Rectal smooth muscle tissue (tissue), 1 donor: ENCODE measurements around the gene DTNBP1.

ENCODE experiments used
- H3K27ac ChIP-seq: one replicate; pipeline ENCODE4 v1.7.0; 2013; ENCODE audit warnings: low read depth, low read length, inconsistent platforms
- H3K27me3 ChIP-seq: one replicate; pipeline ENCODE4 v1.7.0; 2013; ENCODE audit warnings: low read length; ENCODE audit not compliant: control insufficient read depth, insufficient read depth
- H3K36me3 ChIP-seq: one replicate; pipeline ENCODE4 v1.7.0; 2013; ENCODE audit warnings: low read length; ENCODE audit not compliant: control insufficient read depth, insufficient read depth
- H3K4me1 ChIP-seq: one replicate; pipeline ENCODE4 v1.7.0; 2013; ENCODE audit warnings: low read length; ENCODE audit not compliant: control insufficient read depth, insufficient read depth
- H3K4me3 ChIP-seq: one replicate; pipeline ENCODE4 v1.7.0; 2013; ENCODE audit warnings: low read length
- H3K9ac ChIP-seq: one replicate; pipeline ENCODE4 v1.7.0; 2013; ENCODE audit warnings: low read length

Gene DTNBP1

DNA sequence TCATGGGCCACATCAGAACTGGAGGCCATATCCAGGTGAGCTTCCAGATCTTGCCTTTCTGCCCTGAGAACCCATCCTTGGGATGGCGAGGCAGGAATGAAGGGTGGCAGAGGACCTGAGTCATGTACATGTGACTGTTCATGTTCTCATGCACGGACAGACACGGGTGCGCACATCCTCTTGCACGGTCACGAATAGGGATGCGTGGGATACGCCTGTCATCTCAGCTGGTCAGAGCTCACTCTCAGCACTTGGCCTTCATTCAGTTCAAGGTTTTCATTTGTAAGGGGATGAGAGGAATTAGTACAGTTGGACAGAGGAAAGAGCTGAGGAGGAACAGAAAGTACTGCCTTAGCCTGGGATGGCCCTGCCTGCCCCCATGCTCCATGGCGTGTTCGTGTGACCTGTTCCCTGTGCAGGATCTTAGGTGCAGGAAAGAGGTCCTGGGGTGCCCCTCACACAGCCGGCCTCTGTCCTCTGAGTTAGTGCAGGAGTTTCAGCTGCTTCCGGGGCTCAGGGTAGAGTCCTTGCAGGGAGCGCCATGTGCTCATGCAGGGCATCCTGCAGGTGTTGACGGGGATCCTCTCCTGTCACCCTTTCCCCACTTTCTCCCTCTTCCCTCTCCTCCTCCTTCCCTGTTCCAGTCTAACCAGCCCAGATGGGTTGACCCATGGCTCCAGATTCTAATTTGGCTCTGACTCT is 173.4 kb downstream of the DTNBP1 start:
- Histone ChIP-seq H3K9ac (no peak overlapping the region), H3K36me3 (peaks cover 14% of the 10 kb centered on the region), H3K4me1 (peaks cover 8% of the 10 kb centered on the region), H3K27ac (no peak overlapping the region), H3K4me3 (no peak overlapping the region), H3K27me3 (no peaks in the 10 kb centered on the region)

DNA sequence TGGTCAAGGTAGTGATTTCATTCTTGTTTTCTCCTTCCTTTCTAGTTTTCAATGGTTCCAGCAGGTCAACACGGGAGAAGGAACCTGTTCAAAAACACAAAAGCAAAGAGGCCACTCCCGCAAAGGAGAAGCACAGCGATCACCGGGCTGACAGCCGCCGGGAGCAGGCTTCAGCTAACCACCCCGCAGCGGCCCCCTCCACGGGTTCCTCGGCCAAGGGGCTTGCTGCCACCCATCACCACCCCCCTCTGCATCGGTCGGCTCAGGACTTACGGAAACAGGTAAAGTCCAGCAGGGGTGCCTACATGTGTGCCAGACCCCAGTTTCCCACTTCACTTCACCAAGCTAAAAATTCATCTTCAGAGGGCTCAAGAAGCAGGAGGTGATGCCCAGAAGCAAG is 175.6 kb downstream of the DTNBP1 start:
- Histone ChIP-seq H3K27me3 (no peaks in the 10 kb centered on the region), H3K4me1 (peaks cover 10% of the 10 kb centered on the region), H3K9ac (no peak overlapping the region), H3K4me3 (no peak overlapping the region), H3K36me3 (peaks cover 14% of the 10 kb centered on the region), H3K27ac (no peak overlapping the region)

DNA sequence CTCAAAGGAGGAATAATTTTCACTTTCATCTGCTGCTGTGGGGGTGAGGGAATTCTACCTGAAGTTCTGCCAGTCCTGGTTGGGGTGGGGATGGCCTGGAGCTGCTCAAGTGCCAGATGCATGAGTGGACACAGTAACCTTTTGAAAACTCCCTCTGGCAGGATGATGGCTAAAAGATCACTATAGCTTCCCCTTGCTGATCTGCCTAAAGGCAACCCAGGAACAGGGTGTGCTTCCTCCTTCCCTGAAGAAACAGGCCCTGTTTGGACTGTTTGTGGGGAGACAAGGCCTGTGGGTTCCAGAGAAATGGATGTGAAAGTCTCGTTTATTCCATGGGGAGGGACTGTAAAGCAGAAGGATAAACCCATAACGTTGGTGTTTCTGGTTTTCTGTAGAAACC is 176.9 kb downstream of the DTNBP1 start:
- H3K27me3 ChIP-seq: no peaks in the 10 kb centered on the region
- H3K4me3 ChIP-seq: no peak overlapping the region
- H3K4me1 ChIP-seq: peaks cover 5% of the 10 kb centered on the region
- H3K9ac ChIP-seq: no peak overlapping the region
- no peak overlapping the region for H3K27ac ChIP-seq
- H3K36me3 ChIP-seq: peaks cover 14% of the 10 kb centered on the region

DNA sequence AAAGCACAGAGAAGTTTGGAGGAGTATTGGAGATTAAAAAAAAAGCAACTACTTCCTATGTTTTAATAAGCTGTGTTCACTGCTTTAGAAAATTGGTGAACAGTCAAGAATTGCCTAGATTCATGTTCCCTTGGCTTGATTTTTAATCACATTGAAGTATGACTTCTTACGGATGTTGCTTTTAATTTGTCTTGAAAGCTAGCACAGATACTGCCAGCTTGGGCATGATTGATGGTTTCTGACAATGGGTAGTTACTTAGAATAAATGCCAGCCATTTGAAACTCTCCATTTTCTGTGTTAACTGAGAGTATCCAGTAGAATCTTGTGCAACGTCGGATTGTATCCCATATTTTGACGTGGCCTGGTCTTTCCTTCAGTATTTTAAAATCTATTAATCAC is 178.0 kb downstream of the DTNBP1 start:
- H3K9ac ChIP-seq: no peak overlapping the region
- H3K36me3 ChIP-seq: peaks cover 14% of the 10 kb centered on the region
- H3K27ac ChIP-seq: no peak overlapping the region
- H3K4me3 ChIP-seq: no peak overlapping the region
- peaks cover 5% of the 10 kb centered on the region for H3K4me1 ChIP-seq
- no peaks in the 10 kb centered on the region for H3K27me3 ChIP-seq

DNA sequence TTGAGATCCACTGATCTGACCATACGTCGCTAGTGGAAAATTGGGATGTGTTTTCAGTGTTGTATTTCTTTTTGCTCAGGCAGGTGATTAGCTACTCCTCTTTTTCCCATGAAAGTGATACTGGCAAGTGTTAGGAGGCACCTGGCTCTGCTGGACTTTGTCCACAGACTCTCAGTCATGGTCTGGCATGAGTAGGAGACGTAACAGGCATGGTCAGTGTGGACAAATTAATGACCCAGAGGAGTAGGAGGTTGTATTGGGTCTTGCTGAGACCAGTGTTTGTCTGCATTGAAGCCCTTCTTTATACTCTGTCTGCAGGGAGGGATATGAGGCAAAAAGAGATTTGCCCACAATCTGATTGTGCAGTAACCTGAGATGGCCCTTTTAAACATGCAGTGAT is 178.7 kb downstream of the DTNBP1 start:
- no peak overlapping the region for H3K4me3 ChIP-seq
- no peaks in the 10 kb centered on the region for H3K27me3 ChIP-seq
- H3K4me1 ChIP-seq: peaks cover 5% of the 10 kb centered on the region
- H3K36me3 ChIP-seq: peaks cover 11% of the 10 kb centered on the region
- H3K27ac ChIP-seq: no peak overlapping the region
- H3K9ac ChIP-seq: no peak overlapping the region

DNA sequence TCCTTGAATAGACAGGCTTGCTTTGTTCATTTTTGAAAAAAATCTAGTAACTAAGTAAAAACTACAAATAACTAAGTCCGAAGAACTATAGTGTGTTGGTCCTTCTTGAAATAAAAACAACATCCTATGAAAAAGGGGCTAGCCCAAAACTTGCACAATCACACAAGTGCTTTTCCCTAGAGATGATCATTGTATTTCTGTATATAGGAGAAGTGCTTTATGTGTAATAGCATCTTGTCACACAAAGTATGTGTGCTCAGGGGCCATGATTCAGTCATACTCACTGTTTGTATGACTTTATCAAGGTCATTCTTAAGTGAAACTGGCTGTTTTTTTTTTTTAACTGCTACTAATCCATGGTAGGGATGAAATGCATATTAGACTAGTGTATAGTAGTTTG is 179.8 kb downstream of the DTNBP1 start:
- no peaks in the 10 kb centered on the region for H3K27me3 ChIP-seq
- H3K36me3 ChIP-seq: peaks cover 3% of the 10 kb centered on the region
- H3K9ac ChIP-seq: no peak overlapping the region
- peaks cover 5% of the 10 kb centered on the region for H3K4me1 ChIP-seq
- no peak overlapping the region for H3K4me3 ChIP-seq
- no peak overlapping the region for H3K27ac ChIP-seq

DNA sequence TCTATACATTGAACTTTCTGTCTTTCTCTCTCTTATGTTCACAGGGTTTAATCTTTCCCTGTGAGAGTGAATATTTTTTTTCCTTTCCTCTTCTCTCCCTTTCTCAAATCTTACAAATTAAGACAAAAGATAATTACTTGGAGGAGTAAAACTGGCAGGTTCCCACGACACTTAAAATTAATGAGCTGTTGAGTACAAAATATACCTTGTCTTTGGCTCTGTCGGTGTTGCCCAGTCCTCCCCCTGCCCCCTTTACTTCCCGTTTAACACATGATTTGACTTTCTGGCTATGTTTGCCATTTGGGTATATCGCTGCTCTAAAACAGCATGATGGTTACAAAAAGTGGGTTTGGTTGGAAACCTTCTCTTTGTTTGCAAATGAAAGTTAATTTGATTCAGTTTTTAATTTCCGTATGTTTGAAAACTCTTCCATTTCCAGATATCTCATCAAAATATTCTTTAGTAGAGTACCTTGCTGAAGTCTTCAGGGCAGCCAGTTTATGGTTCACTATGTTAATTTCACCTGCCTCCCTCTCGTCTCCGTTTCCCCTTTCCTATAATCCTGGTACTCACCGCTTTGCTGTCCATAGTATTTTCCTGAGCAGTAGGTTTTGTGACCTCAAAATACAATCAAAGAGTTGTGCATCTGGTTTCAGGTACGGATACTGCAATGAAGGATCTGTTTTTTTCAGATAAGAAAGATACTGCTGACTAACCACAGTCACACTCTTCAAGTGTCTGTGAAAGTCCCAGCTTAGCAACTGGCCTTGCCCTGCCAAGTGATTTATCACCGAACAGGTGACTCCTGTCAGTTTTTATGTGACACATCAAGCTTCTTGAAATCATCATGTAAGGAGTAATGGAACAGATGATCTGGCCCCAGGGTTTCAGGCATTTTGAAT is 181.2 kb downstream of the DTNBP1 start:
- no peak overlapping the region for H3K27ac ChIP-seq
- no peak overlapping the region for H3K9ac ChIP-seq
- peaks cover 7% of the 10 kb centered on the region for H3K4me1 ChIP-seq
- H3K27me3 ChIP-seq: no peaks in the 10 kb centered on the region
- no peaks in the 10 kb centered on the region for H3K36me3 ChIP-seq
- no peak overlapping the region for H3K4me3 ChIP-seq

DNA sequence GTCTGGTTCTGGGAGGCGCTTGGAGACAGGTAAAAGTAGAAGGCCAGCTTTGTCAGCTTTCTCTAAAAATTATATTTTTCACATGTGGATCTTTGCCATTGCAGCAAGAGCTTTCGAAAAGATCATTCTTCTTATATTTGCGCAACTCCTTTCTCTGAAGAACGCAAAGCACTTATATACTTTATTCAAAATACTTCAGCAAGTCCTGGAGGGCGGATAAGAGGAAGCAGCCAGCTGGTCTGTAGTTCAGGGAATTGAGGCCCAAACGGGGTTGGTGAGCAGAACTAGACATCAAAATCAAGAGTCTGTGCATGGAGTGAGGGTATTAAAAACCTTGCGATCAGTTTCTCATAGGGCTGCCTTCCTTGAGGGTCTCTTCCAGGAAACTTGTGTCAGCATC is 182.3 kb downstream of the DTNBP1 start:
- Histone ChIP-seq H3K27me3 (no peaks in the 10 kb centered on the region), H3K4me3 (no peak overlapping the region), H3K4me1 (peaks cover 5% of the 10 kb centered on the region), H3K36me3 (no peaks in the 10 kb centered on the region), H3K9ac (no peak overlapping the region), H3K27ac (no peak overlapping the region)

DNA sequence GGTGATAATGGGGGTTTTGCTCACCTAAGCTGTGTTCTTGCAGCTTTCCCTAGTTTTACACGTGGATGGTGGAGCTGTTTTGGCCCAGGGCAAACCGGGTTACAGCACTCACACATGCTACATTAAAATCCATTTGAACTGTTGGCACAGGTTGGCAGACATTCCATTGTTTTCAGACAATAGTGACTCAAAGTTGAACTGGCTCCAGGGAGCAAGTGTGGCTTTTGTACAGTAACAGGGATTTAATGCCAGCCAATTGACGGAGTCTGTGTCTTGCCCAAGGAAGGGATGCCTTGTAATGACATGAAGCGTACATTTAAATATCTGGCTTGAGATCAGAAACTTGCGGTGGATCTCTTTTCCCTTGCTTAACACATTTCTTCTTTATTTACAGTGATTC is 183.1 kb downstream of the DTNBP1 start:
- H3K4me1 ChIP-seq: peaks cover 5% of the 10 kb centered on the region
- H3K27me3 ChIP-seq: no peaks in the 10 kb centered on the region
- no peak overlapping the region for H3K4me3 ChIP-seq
- no peaks in the 10 kb centered on the region for H3K36me3 ChIP-seq
- H3K27ac ChIP-seq: no peak overlapping the region
- no peak overlapping the region for H3K9ac ChIP-seq

DNA sequence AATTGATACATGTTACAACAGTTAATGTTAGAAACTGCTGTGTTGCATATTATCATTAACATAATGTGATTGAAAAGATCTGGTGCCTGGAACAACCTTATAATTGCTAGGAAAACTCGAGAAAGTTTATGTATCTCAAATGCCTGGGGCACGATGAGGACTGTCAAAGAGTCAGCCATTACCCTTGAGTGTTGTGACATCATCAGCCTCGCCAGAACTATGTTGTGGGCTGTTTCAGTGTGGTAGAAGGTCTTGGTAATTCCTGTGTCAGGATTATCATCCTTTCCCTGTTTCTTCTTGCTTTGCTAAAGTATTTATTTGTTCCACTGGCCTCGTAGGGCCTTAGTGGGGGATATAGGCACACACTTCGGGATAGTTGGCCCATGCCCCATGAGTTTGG is 185.1 kb downstream of the DTNBP1 start:
- H3K4me1 ChIP-seq: peaks cover 3% of the 10 kb centered on the region
- no peak overlapping the region for H3K4me3 ChIP-seq
- no peak overlapping the region for H3K27ac ChIP-seq
- no peaks in the 10 kb centered on the region for H3K27me3 ChIP-seq
- no peaks in the 10 kb centered on the region for H3K36me3 ChIP-seq
- no peak overlapping the region for H3K9ac ChIP-seq

DNA sequence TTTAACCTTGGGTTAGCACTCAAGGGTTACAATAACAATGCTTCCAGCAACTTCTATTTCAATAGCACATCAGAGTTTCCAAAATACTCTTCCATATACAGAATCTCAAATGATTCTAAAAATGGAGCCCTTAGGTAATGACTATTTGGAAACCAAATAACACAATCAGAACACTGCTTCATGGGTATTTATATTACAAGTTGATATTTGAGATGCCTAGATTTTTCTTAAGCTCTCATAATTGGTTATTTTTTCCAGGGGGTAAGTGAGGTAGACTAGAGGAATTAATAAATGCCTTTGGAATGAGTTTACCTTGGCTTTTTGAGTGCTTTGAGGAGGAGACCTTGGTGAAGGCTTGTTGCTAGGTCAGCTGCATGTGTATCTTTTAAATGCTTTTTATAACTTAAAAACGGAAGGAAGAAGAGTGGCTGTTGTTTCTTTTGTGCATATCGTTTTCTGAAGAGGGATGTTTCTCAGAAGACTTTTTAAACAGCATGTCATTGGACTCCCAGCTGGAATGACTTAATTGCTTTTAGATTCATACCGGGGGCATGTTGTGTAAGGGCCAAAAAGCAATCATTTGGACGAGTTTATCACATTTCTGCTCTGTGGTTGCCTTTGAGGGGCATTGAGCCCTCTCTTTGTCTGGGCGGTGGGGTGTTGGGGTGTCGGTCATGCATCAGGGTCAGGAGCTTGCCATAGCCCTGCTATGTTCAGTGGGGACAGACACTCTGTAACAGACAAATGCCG is 186.0 kb downstream of the DTNBP1 start:
- Histone ChIP-seq H3K36me3 (no peaks in the 10 kb centered on the region), H3K27me3 (no peaks in the 10 kb centered on the region), H3K4me3 (no peak overlapping the region), H3K4me1 (peaks cover 3% of the 10 kb centered on the region), H3K27ac (peak overlapping the region; percentile 15), H3K9ac (no peak overlapping the region)

DNA sequence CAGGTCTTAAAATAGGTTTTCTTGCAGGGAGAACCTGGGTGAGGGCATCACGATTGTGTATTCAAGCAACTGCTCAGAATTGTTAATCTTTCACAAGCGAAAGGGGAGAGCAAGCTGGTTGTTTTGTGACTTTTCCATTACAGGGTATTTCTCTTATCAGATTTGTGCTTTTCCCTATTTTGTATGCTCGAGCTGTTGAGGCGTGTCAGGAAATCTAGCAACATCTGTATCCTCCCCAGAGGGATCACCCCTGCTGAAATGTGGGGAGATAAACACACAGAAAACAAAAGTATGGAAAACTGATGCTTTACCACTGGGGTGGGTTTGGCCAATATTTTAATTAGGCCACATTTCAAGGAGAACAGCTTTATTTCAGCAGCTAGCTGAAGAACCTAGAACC is 187.0 kb downstream of the DTNBP1 start:
- no peak overlapping the region for H3K9ac ChIP-seq
- peaks cover 3% of the 10 kb centered on the region for H3K4me1 ChIP-seq
- H3K4me3 ChIP-seq: no peak overlapping the region
- no peaks in the 10 kb centered on the region for H3K36me3 ChIP-seq
- no peak overlapping the region for H3K27ac ChIP-seq
- H3K27me3 ChIP-seq: no peaks in the 10 kb centered on the region
